Vagina (tissue), 2 donors: ENCODE data around the gene ALK. TPM values are rescaled to one million over a fixed set of nuclear protein-coding genes. Genes with fewer than 3 reads are reported as not detected.

Experiments
- DNase-seq, 2 donors: peaks; one replicate each; pipeline ENCODE4 v3.0.0-alpha.2; 2017; ENCODE audit errors: extremely low spot score in 2 of 2
- H3K27ac ChIP-seq: fragments of 200-600 bp; sonication (generic); one replicate; pipeline ENCODE4 v1.5.1; 2019
- H3K27me3 ChIP-seq: fragments of 200-600 bp; sonication (generic); one replicate; pipeline ENCODE4 v1.5.1; 2019
- H3K36me3 ChIP-seq, 2 donors: fragments of 200-600 bp; sonication (generic); one replicate each; pipeline ENCODE4 v1.5.1; 2017 to 2019
- H3K4me1 ChIP-seq: fragments of 200-600 bp; sonication (generic); one replicate; pipeline ENCODE4 v1.5.1; 2019
- H3K4me3 ChIP-seq, 2 donors: fragments of 200-600 bp; sonication (generic); 1 replicate in 1 of 2; 2 replicates in 1 of 2; pipeline ENCODE4 v1.5.1; 2016 to 2019
- H3K9me3 ChIP-seq: fragments of 200-600 bp; sonication (generic); one replicate; pipeline ENCODE4 v1.5.1; 2019
- CTCF ChIP-seq, 3 experiments: fragments of 450-650 bp in 2 of 3; fragments of 200-600 bp in 1 of 3; sonication (generic) in 1 of 3; IDR thresholded peaks; one replicate each; pipeline ENCODE4 v1.5.1; 2017 to 2019; ENCODE audit warnings: antibody characterized with exemption in 3 of 3, mild to moderate bottlenecking in 2 of 3, moderate library complexity in 2 of 3
- POLR2A ChIP-seq, 2 donors: fragments of 450-650 bp; IDR thresholded peaks; one replicate each; pipeline ENCODE4 v1.6.1; 2017; ENCODE audit warnings: antibody characterized with exemption in 2 of 2, mild to moderate bottlenecking in 2 of 2, moderate library complexity in 2 of 2
- POLR2AphosphoS5 ChIP-seq, 2 donors: sonication (generic); formaldehyde crosslinking; IDR thresholded peaks; one replicate each; pipeline ENCODE4 v1.9.0; 2017; ENCODE audit warnings: antibody characterized with exemption in 2 of 2, mild to moderate bottlenecking in 2 of 2, low read depth in 1 of 2; ENCODE audit not compliant: insufficient read depth in 1 of 2
- intact Hi-C: fragments of 100-400 bp; cut with DNase I; formaldehyde crosslinking; loops from one replicate; pipeline ENCODE4 v1.15.1; 2023
- total RNA-seq: library from RNA; depleted of rRNA; stranded (reverse); fragments of >200 nt; gene quantifications from one replicate; pipeline ENCODE4 v1.2.3, GENCODE V29; 2016

ALK gene
- total RNA-seq, 1 donor from 2014 or later = 0.74 TPM

GRCh38 chr2:29705616-29706015, 215.8 kb downstream of the ALK start:
- no peaks in the 10 kb centered on the region for H3K4me1 ChIP-seq
- H3K27ac ChIP-seq = no peak overlapping the region
- H3K9me3 ChIP-seq = no peaks in the 10 kb centered on the region
- intact Hi-C loops = no loop called here
- TF ChIP-seq CTCF (IDR thresholded peaks at IDR 0.05) = no peak
- no peak for TF ChIP-seq POLR2AphosphoS5 (IDR thresholded peaks at IDR 0.05; ENCODE audit: insufficient read depth in 1 of 2, low read depth in 1 of 2)
- no peak for TF ChIP-seq POLR2A (IDR thresholded peaks at IDR 0.05)
- H3K27me3 ChIP-seq = no peaks in the 10 kb centered on the region
- no peaks in the 10 kb centered on the region for H3K36me3 ChIP-seq
- no peak overlapping the region for H3K4me3 ChIP-seq
- DNase-seq = no peak

- Histone ChIP-seq H3K9me3 (no peaks in the 10 kb centered on the region), H3K27me3 (no peaks in the 10 kb centered on the region), H3K36me3 (no peaks in the 10 kb centered on the region), H3K27ac (no peak overlapping the region), H3K4me1 (no peaks in the 10 kb centered on the region), H3K4me3 (no peak overlapping the region)
- intact Hi-C loops = no loop called here
- no peak for DNase-seq
- TF ChIP-seq CTCF (IDR thresholded peaks at IDR 0.05) (no peak), POLR2A (IDR thresholded peaks at IDR 0.05) (no peak), POLR2AphosphoS5 (IDR thresholded peaks at IDR 0.05; ENCODE audit: insufficient read depth in 1 of 2, low read depth in 1 of 2) (no peak)
Measured at GRCh38 chr2:29703336-29703735, 218.1 kb downstream of the ALK start.

GRCh38 chr2:29702276-29702675, 219.1 kb downstream of the ALK start:
- no peaks in the 10 kb centered on the region for H3K36me3 ChIP-seq
- H3K4me3 ChIP-seq = no peak overlapping the region
- TF ChIP-seq CTCF (IDR thresholded peaks at IDR 0.05) = no peak
- no peak for TF ChIP-seq POLR2A (IDR thresholded peaks at IDR 0.05)
- no peak for TF ChIP-seq POLR2AphosphoS5 (IDR thresholded peaks at IDR 0.05; ENCODE audit: insufficient read depth in 1 of 2, low read depth in 1 of 2)
- no peaks in the 10 kb centered on the region for H3K27me3 ChIP-seq
- no peaks in the 10 kb centered on the region for H3K4me1 ChIP-seq
- H3K27ac ChIP-seq = no peak overlapping the region
- DNase-seq = peak in 1 of 2 donors; percentile 31
- intact Hi-C loops = no loop called here
- no peaks in the 10 kb centered on the region for H3K9me3 ChIP-seq

GRCh38 chr2:29700560-29700959, 220.8 kb downstream of the ALK start:
- H3K9me3 ChIP-seq = no peaks in the 10 kb centered on the region
- TF ChIP-seq POLR2A (IDR thresholded peaks at IDR 0.05) = no peak
- no peak for TF ChIP-seq POLR2AphosphoS5 (IDR thresholded peaks at IDR 0.05; ENCODE audit: insufficient read depth in 1 of 2, low read depth in 1 of 2)
- TF ChIP-seq CTCF (IDR thresholded peaks at IDR 0.05) = no peak
- no peak overlapping the region for H3K27ac ChIP-seq
- no peak for DNase-seq
- intact Hi-C loops = no loop called here
- no peak overlapping the region for H3K4me3 ChIP-seq
- no peaks in the 10 kb centered on the region for H3K36me3 ChIP-seq
- H3K27me3 ChIP-seq = no peaks in the 10 kb centered on the region
- H3K4me1 ChIP-seq = no peaks in the 10 kb centered on the region

- no peak overlapping the region for H3K4me3 ChIP-seq
- DNase-seq = peak in 1 of 2 donors; percentile 49
- no peaks in the 10 kb centered on the region for H3K27me3 ChIP-seq
- H3K36me3 ChIP-seq = no peaks in the 10 kb centered on the region
- no peaks in the 10 kb centered on the region for H3K4me1 ChIP-seq
- no peak overlapping the region for H3K27ac ChIP-seq
- intact Hi-C loops = no loop called here
- TF ChIP-seq POLR2AphosphoS5 (IDR thresholded peaks at IDR 0.05; ENCODE audit: insufficient read depth in 1 of 2, low read depth in 1 of 2) (no peak), CTCF (IDR thresholded peaks at IDR 0.05) (no peak), POLR2A (IDR thresholded peaks at IDR 0.05) (no peak)
- no peaks in the 10 kb centered on the region for H3K9me3 ChIP-seq
Measured at GRCh38 chr2:29699045-29699444, 222.3 kb downstream of the ALK start.
